OCI-LY1 (cell line): ENCODE measurements around the gene CCDC192.

Experiments
- H2AFZ ChIP-seq: fragments of 200-600 bp; sonication (generic), shearing (Covaris generic); 2 replicates; pipeline ENCODE4 v1.6.0; 2014; ENCODE audit warnings: antibody characterized with exemption, mild to moderate bottlenecking, low read length
- H3F3A ChIP-seq: fragments of 200-600 bp; sonication (generic), shearing (Covaris generic); 2 replicates; pipeline ENCODE4 v1.6.0; 2014; ENCODE audit warnings: mild to moderate bottlenecking, antibody characterized with exemption, low read length, moderate library complexity; ENCODE audit not compliant: insufficient read depth
- H3K27ac ChIP-seq: fragments of 200-600 bp; sonication (generic); 2 replicates; pipeline ENCODE4 v1.5.1; 2014; ENCODE audit warnings: low read length, mixed run types, mild to moderate bottlenecking, low read depth; ENCODE audit not compliant: poor library complexity, severe bottlenecking
- H3K27me3 ChIP-seq: fragments of 200-600 bp; sonication (generic); 2 replicates; pipeline ENCODE4 v1.6.0; 2014; ENCODE audit warnings: antibody characterized with exemption, mild to moderate bottlenecking, low read length, moderate library complexity; ENCODE audit not compliant: insufficient read depth
- H3K36me3 ChIP-seq: fragments of 200-600 bp; sonication (generic); 2 replicates; pipeline ENCODE4 v1.6.1; 2014; ENCODE audit warnings: mild to moderate bottlenecking, antibody characterized with exemption, low read length, moderate library complexity, mixed read lengths; ENCODE audit not compliant: insufficient read depth
- H3K4me1 ChIP-seq: fragments of 200-600 bp; sonication (generic); 2 replicates; pipeline ENCODE4 v1.5.1; 2014; ENCODE audit warnings: mild to moderate bottlenecking, low read length, moderate library complexity; ENCODE audit not compliant: insufficient read depth, severe bottlenecking
- H3K4me2 ChIP-seq: fragments of 200-600 bp; sonication (generic), shearing (Covaris generic); 2 replicates; pipeline ENCODE4 v1.6.1; 2014; ENCODE audit warnings: low read length
- H3K4me3 ChIP-seq: fragments of 200-600 bp; sonication (generic); 2 replicates; pipeline ENCODE4 v1.5.1; 2014; ENCODE audit warnings: low read length, low read depth, mild to moderate bottlenecking, mixed read lengths; ENCODE audit not compliant: poor library complexity, severe bottlenecking
- H3K79me2 ChIP-seq: fragments of 200-600 bp; shearing (Covaris generic); 2 replicates; pipeline ENCODE4 v1.6.1; 2016; ENCODE audit warnings: mixed run types, low read length, mixed read lengths; ENCODE audit not compliant: insufficient read depth
- H3K9ac ChIP-seq: fragments of 200-600 bp; sonication (generic), shearing (Covaris generic); 2 replicates; pipeline ENCODE4 v1.6.1; 2014; ENCODE audit warnings: mild to moderate bottlenecking, low read length, mixed read lengths
- H3K9me2 ChIP-seq: fragments of 200-600 bp; sonication (generic), shearing (Covaris generic); 2 replicates; pipeline ENCODE4 v1.6.1; 2014; ENCODE audit warnings: low read depth, mild to moderate bottlenecking, low read length, mixed read lengths
- H3K9me3 ChIP-seq: fragments of 200-600 bp; shearing (Covaris generic); 2 replicates; pipeline ENCODE4 v1.6.1; 2014; ENCODE audit warnings: low read length, mixed read lengths
- H4K20me1 ChIP-seq: fragments of 200-600 bp; sonication (generic), shearing (Covaris generic); 2 replicates; pipeline ENCODE4 v1.6.0; 2016; ENCODE audit warnings: mild to moderate bottlenecking, low read length; ENCODE audit not compliant: insufficient read depth
- CTCF ChIP-seq: fragments of 200-600 bp; sonication (generic), shearing (Covaris generic); IDR thresholded peaks from 2 replicates; pipeline ENCODE4 v1.5.1; 2017; ENCODE audit warnings: mild to moderate bottlenecking, antibody characterized with exemption, low read length, moderate library complexity, mixed read lengths
- EZH2 ChIP-seq: fragments of 200-600 bp; sonication (generic), shearing (Covaris generic); IDR thresholded peaks from 2 replicates; pipeline ENCODE4 v1.8.0; 2017; ENCODE audit warnings: borderline replicate concordance, mixed run types, mild to moderate bottlenecking, antibody characterized with exemption, low read length, moderate library complexity, mixed read lengths

Gene CCDC192

GRCh38 chr5:127838661-127839060, 135.5 kb downstream of the CCDC192 start:
- Histone ChIP-seq H3K4me1 (peaks cover 27% of the 10 kb centered on the region), H3K4me2 (no peak overlapping the region), H3K9me3 (no peaks in the 10 kb centered on the region), H4K20me1 (no peaks in the 10 kb centered on the region), H3K4me3 (no peak overlapping the region), H3K9me2 (no peaks in the 10 kb centered on the region), H3K36me3 (no peaks in the 10 kb centered on the region), H3K27ac (no peak overlapping the region), H3K27me3 (no peaks in the 10 kb centered on the region), H2AFZ (no peak overlapping the region), H3K79me2 (no peaks in the 10 kb centered on the region), H3F3A (no peaks in the 10 kb centered on the region), H3K9ac (no peak overlapping the region)
- TF ChIP-seq CTCF (no peak), EZH2 (no peak)

GRCh38 chr5:127839072-127839471, 135.9 kb downstream of the CCDC192 start:
- H3K9me2 ChIP-seq: no peaks in the 10 kb centered on the region
- no peaks in the 10 kb centered on the region for H3K79me2 ChIP-seq
- H3K4me2 ChIP-seq: no peak overlapping the region
- no peaks in the 10 kb centered on the region for H3K9me3 ChIP-seq
- no peak overlapping the region for H3K9ac ChIP-seq
- H3K27me3 ChIP-seq: no peaks in the 10 kb centered on the region
- H3K4me1 ChIP-seq: peaks cover 23% of the 10 kb centered on the region
- H4K20me1 ChIP-seq: no peaks in the 10 kb centered on the region
- no peaks in the 10 kb centered on the region for H3F3A ChIP-seq
- TF ChIP-seq CTCF (no peak), EZH2 (no peak)
- H3K36me3 ChIP-seq: no peaks in the 10 kb centered on the region
- H3K4me3 ChIP-seq: no peak overlapping the region
- no peak overlapping the region for H2AFZ ChIP-seq
- H3K27ac ChIP-seq: no peak overlapping the region

- Histone ChIP-seq H3K4me3 (no peak overlapping the region), H3K27me3 (no peaks in the 10 kb centered on the region), H3K79me2 (no peaks in the 10 kb centered on the region), H3K9ac (no peak overlapping the region), H3K36me3 (no peaks in the 10 kb centered on the region), H4K20me1 (no peaks in the 10 kb centered on the region), H3K27ac (no peak overlapping the region), H3K4me1 (peaks cover 23% of the 10 kb centered on the region), H3F3A (no peaks in the 10 kb centered on the region), H3K9me2 (no peaks in the 10 kb centered on the region), H3K9me3 (no peaks in the 10 kb centered on the region), H2AFZ (no peak overlapping the region), H3K4me2 (no peak overlapping the region)
- TF ChIP-seq CTCF (no peak), EZH2 (no peak)
These were observed 136.5 kb downstream of the CCDC192 start for GRCh38 chr5:127839496-127840197.
